SIG-M5 (cell line): ENCODE measurements around the gene OR13J1.
"Not testable (repeated sequence)": the region's sequence is repeated elsewhere in the genome, so short reads cannot be mapped to it uniquely, and the experiment has no call there.

Source experiments
- DNase-seq: peaks from one replicate; lab custom pipeline; 2025; lab: John Stamatoyannopoulos, UW

The OR13J1 gene

GRCh38 chr9:35904338-35904737 lies 34.1 kb upstream of the OR13J1 start:
- no peak for DNase-seq

- no peak for DNase-seq
Measured at GRCh38 chr9:35903049-35903448, 32.8 kb upstream of the OR13J1 start.

GRCh38 chr9:35899021-35899420 lies 28.8 kb upstream of the OR13J1 start:
- no peak for DNase-seq

GRCh38 chr9:35898337-35898736 lies 28.1 kb upstream of the OR13J1 start:
- no peak for DNase-seq

- DNase-seq, result not testable (repeated sequence)
Measured at GRCh38 chr9:35897376-35898099, 27.3 kb upstream of the OR13J1 start.

GRCh38 chr9:35896570-35896969 lies 26.4 kb upstream of the OR13J1 start:
- DNase-seq, result no peak

GRCh38 chr9:35892051-35892450 lies 21.9 kb upstream of the OR13J1 start:
- no peak for DNase-seq

- no peak for DNase-seq
Measured at GRCh38 chr9:35891646-35892045, 21.4 kb upstream of the OR13J1 start.

- not testable (repeated sequence) for DNase-seq
Measured at GRCh38 chr9:35884908-35885307, 14.7 kb upstream of the OR13J1 start.

- DNase-seq, result no peak
Measured at GRCh38 chr9:35882996-35883395, 12.8 kb upstream of the OR13J1 start.

- no peak for DNase-seq
Measured at GRCh38 chr9:35882263-35882848, 12.2 kb upstream of the OR13J1 start.

- DNase-seq, result no peak
Measured at GRCh38 chr9:35872505-35872904, 2.3 kb upstream of the OR13J1 start.

GRCh38 chr9:35871545-35871944 lies 1.3 kb upstream of the OR13J1 start:
- no peak for DNase-seq

- no peak for DNase-seq
Measured at GRCh38 chr9:35869621-35870216, 482 bp downstream of the OR13J1 start.

- no peak for DNase-seq
Measured at GRCh38 chr9:35868933-35869332, 1.3 kb downstream of the OR13J1 start.

GRCh38 chr9:35867538-35867937 lies 2.7 kb downstream of the OR13J1 start:
- DNase-seq, result no peak

- no peak for DNase-seq
Measured at GRCh38 chr9:35864695-35865255, 5.4 kb downstream of the OR13J1 start.

- DNase-seq, result no peak
Measured at GRCh38 chr9:35863583-35863982, 6.6 kb downstream of the OR13J1 start.

GRCh38 chr9:35862328-35862727 lies 7.9 kb downstream of the OR13J1 start:
- no peak for DNase-seq

GRCh38 chr9:35861161-35861897 lies 8.9 kb downstream of the OR13J1 start:
- DNase-seq, result no peak

- DNase-seq, result no peak
Measured at GRCh38 chr9:35859990-35860339, 10.2 kb downstream of the OR13J1 start.

GRCh38 chr9:35859310-35859989 lies 10.8 kb downstream of the OR13J1 start:
- no peak for DNase-seq
